Measurements from ENCODE around the gene KMT5C. TPM values are rescaled to one million over a fixed set of nuclear protein-coding genes. Genes with fewer than 3 reads are reported as not detected.

Gene KMT5C
- total and polyA plus RNA-seq, 2 experiments from 2014 or later, result 14.2 to 34.3 TPM

GRCh38 chr19:55302318-55302703 is 37.4 kb upstream of the KMT5C start (continued):
- no peak for TF ChIP-seq ZNF462 (CRISPR knock-in tag; IDR thresholded peaks at IDR 0.05)
- TF ChIP-seq CREB1 (CRISPR knock-in tag; IDR thresholded peaks at IDR 0.05; ENCODE audit: low read depth), result no peak

- no peak for DNase-seq (ENCODE audit: low spot score)
- no peak for TF ChIP-seq REST (IDR thresholded peaks at IDR 0.05; ENCODE audit: unreplicated experiment)
- TF ChIP-seq CTCF (conservative IDR thresholded peaks at IDR 0.05; ENCODE audit: low read depth in 2 of 2), result no peak
- TF ChIP-seq CREB1 (CRISPR knock-in tag; IDR thresholded peaks at IDR 0.05; ENCODE audit: low read depth), result no peak
- no peak for TF ChIP-seq ZNF331 (CRISPR knock-in tag; IDR thresholded peaks at IDR 0.05; ENCODE audit: low read depth)
These were observed 36.2 kb upstream of the KMT5C start for GRCh38 chr19:55303477-55303876.

More at GRCh38 chr19:55303477-55303876, 36.2 kb upstream of the KMT5C start:
- Histone ChIP-seq H3K9me2 (ENCODE audit: insufficient read depth) (no peaks in the 10 kb centered on the region), H3K79me2 (replicated peaks; ENCODE audit: insufficient read depth) (no peaks in the 10 kb centered on the region), H3K36me3 (ENCODE audit: insufficient read depth) (peaks cover 11% of the 10 kb centered on the region), H4K20me1 (replicated peaks; ENCODE audit: insufficient read depth) (no peaks in the 10 kb centered on the region; the same call in 1 of the 2 replicates), H3F3A (replicated peaks; ENCODE audit: low read depth) (peaks cover 28% of the 10 kb centered on the region), H3K4me1 (ENCODE audit: insufficient read depth) (peaks cover 10% of the 10 kb centered on the region), H3K27me3 (ENCODE audit: insufficient read depth) (no peaks in the 10 kb centered on the region), H3K27ac (ENCODE audit: low read depth) (no peak overlapping the region), H3K4me3 (no peak overlapping the region), H2AFZ (no peak overlapping the region), H3K4me2 (no peak overlapping the region)
- Mint-ChIP-seq H3K36me3 (ENCODE audit: low read depth) (peaks cover 61% of the 10 kb centered on the region), H3K9me3 (no peaks in the 10 kb centered on the region; the same call in 2 of the 3 replicates), H3K4me3 (no peak overlapping the region), H3K27ac (no peak overlapping the region), H3K27me3 (ENCODE audit: insufficient read depth, low read depth, poor library complexity) (peaks cover 18% of the 10 kb centered on the region), H3K4me1 (peaks cover 24% of the 10 kb centered on the region)
- no peak for ATAC-seq

All from GM23338 (cell line).